BLaER1 treated with 17β-estradiol and CSF1 and Interleukin-3, amounts not matched to agents 10 nM and 100 nM (cell line): ENCODE results near the gene MIB1.

Experiments
- H3K27ac ChIP-seq, 11 experiments: shearing (Covaris generic); formaldehyde crosslinking; 2 replicates each; pipeline ENCODE4 v1.8.1; 2022
- H3K27me3 ChIP-seq, 11 experiments: shearing (Covaris generic); formaldehyde crosslinking; 2 replicates each; pipeline ENCODE4 v1.8.1; 2022
- H3K36me3 ChIP-seq, 11 experiments: shearing (Covaris generic); formaldehyde crosslinking; 2 replicates each; pipeline ENCODE4 v1.8.1; 2022
- H3K4me1 ChIP-seq, 10 experiments: shearing (Covaris generic); formaldehyde crosslinking; 2 replicates each; pipeline ENCODE4 v1.8.1; 2022
- H3K4me2 ChIP-seq, 11 experiments: shearing (Covaris generic); formaldehyde crosslinking; 2 replicates each; pipeline ENCODE4 v1.8.1; 2022
- H3K4me3 ChIP-seq, 10 experiments: shearing (Covaris generic); formaldehyde crosslinking; 2 replicates each; pipeline ENCODE4 v1.8.1; 2022
- H3K9ac ChIP-seq, 11 experiments: shearing (Covaris generic); formaldehyde crosslinking; 2 replicates each; pipeline ENCODE4 v1.8.1; 2022
- H3K9me3 ChIP-seq, 11 experiments: shearing (Covaris generic); formaldehyde crosslinking; replicated peaks in 1 of 11; 2 replicates each; pipeline ENCODE4 v1.8.1; 2022
- H4K20me1 ChIP-seq, 11 experiments: shearing (Covaris generic); formaldehyde crosslinking; 2 replicates each; pipeline ENCODE4 v1.8.1; 2022
- Cebpa-rat ChIP-seq, 11 experiments: shearing (Covaris generic); IDR thresholded peaks; 2 replicates each; pipeline ENCODE4 v1.8.1; 2022

The MIB1 gene

GRCh38 chr18:21740538-21741311 is at the start of gene MIB1:
Gene MIB1, plus strand, starts transcription at chr18:21740792. Its CDS starts 792 bp downstream, at chr18:21741584.
- Histone ChIP-seq H3K9ac (peak within 1 kb of the TSS; percentile 94 to 99 (median 97)), H3K4me1 (peaks cover 14 to 39% (median 26%) of the 10 kb centered on the region in 10 experiments), H3K27me3 (no peaks in the 10 kb centered on the region), H3K9me3 (peaks cover 17 to 27% (median 21%) of the 10 kb centered on the region in 11 experiments), H4K20me1 (peaks cover 17 to 44% (median 38%) of the 10 kb centered on the region in 11 experiments; a peak in 19 of 22 replicates), H3K4me3 (peak within 1 kb of the TSS; percentile 80 to 99 (median 91)), H3K27ac (peak within 1 kb of the TSS; percentile 89 to 99 (median 97)), H3K36me3 (peaks cover 0 to 8% (median 0%) of the 10 kb centered on the region in 11 experiments; a peak in 2 of 22 replicates), H3K4me2 (peak within 1 kb of the TSS; percentile 79 to 99 (median 92))
- peak in 9 of 11 experiments; percentile 62 to 91 (median 81); a peak in 17 of 22 replicates for TF ChIP-seq Cebpa-rat (IDR thresholded peaks at IDR 0.05)

GRCh38 chr18:21693322-21693721 is 47.3 kb upstream of the MIB1 start:
- Histone ChIP-seq H3K27me3 (no peaks in the 10 kb centered on the region), H3K27ac (no peak overlapping the region), H4K20me1 (no peaks in the 10 kb centered on the region; a peak in 1 of 22 replicates), H3K9ac (no peak overlapping the region), H3K4me2 (no peak overlapping the region), H3K9me3 (peaks cover 18 to 35% (median 32%) of the 10 kb centered on the region in 11 experiments), H3K4me3 (no peak overlapping the region), H3K36me3 (peaks cover 63 to 100% (median 95%) of the 10 kb centered on the region in 11 experiments), H3K4me1 (no peaks in the 10 kb centered on the region)
- TF ChIP-seq Cebpa-rat (IDR thresholded peaks at IDR 0.05), result no peak

- H3K9ac ChIP-seq, result no peak overlapping the region
- H3K4me3 ChIP-seq, result no peak overlapping the region
- no peak overlapping the region for H3K27ac ChIP-seq
- peaks cover 35 to 72% (median 65%) of the 10 kb centered on the region in 11 experiments for H3K36me3 ChIP-seq
- H3K4me2 ChIP-seq, result no peak overlapping the region
- no peaks in the 10 kb centered on the region for H3K27me3 ChIP-seq
- H4K20me1 ChIP-seq, result no peaks in the 10 kb centered on the region; a peak in 1 of 22 replicates
- no peak for TF ChIP-seq Cebpa-rat (IDR thresholded peaks at IDR 0.05)
- peaks cover 0 to 10% (median 5%) of the 10 kb centered on the region in 11 experiments; a peak in 8 of 22 replicates for H3K9me3 ChIP-seq
- H3K4me1 ChIP-seq, result peaks cover 13 to 38% (median 22%) of the 10 kb centered on the region in 10 experiments
These were observed 40.0 kb upstream of the MIB1 start for GRCh38 chr18:21700528-21701075.

- no peaks in the 10 kb centered on the region; a peak in 1 of 22 replicates for H4K20me1 ChIP-seq
- H3K36me3 ChIP-seq, result peaks cover 33 to 61% (median 56%) of the 10 kb centered on the region in 11 experiments
- H3K9me3 ChIP-seq, result peaks cover 4 to 17% (median 8%) of the 10 kb centered on the region in 11 experiments; a peak in 15 of 22 replicates
- H3K9ac ChIP-seq, result no peak overlapping the region
- peaks cover 13 to 39% (median 22%) of the 10 kb centered on the region in 10 experiments for H3K4me1 ChIP-seq
- no peak overlapping the region for H3K4me3 ChIP-seq
- no peak overlapping the region for H3K27ac ChIP-seq
- TF ChIP-seq Cebpa-rat (IDR thresholded peaks at IDR 0.05), result no peak
- H3K27me3 ChIP-seq, result no peaks in the 10 kb centered on the region
- H3K4me2 ChIP-seq, result peak overlapping the region in 3 of 11 experiments; percentile 80 to 87 (median 86); a peak in 3 of 22 replicates
These were observed 39.0 kb upstream of the MIB1 start for GRCh38 chr18:21701621-21702020.

- Histone ChIP-seq H3K4me3 (peak overlapping the region in 9 of 10 experiments; percentile 82 to 96 (median 88); a peak in 17 of 20 replicates), H3K4me1 (peaks cover 13 to 39% (median 22%) of the 10 kb centered on the region in 10 experiments), H3K9me3 (peaks cover 5 to 18% (median 9%) of the 10 kb centered on the region in 11 experiments; a peak in 15 of 22 replicates), H3K9ac (peak overlapping the region in 6 of 11 experiments; percentile 16 to 90 (median 89); a peak in 9 of 22 replicates), H3K27me3 (no peaks in the 10 kb centered on the region), H3K4me2 (peak overlapping the region; percentile 73 to 92 (median 87)), H3K27ac (peak overlapping the region in 2 of 11 experiments; percentile 75 to 86; a peak in 3 of 22 replicates), H3K36me3 (peaks cover 30 to 52% (median 47%) of the 10 kb centered on the region in 11 experiments), H4K20me1 (no peaks in the 10 kb centered on the region; a peak in 1 of 22 replicates)
- TF ChIP-seq Cebpa-rat (IDR thresholded peaks at IDR 0.05), result no peak
These were observed 38.0 kb upstream of the MIB1 start for GRCh38 chr18:21702602-21703001.

GRCh38 chr18:21703241-21703820 is 37.3 kb upstream of the MIB1 start:
- TF ChIP-seq Cebpa-rat (IDR thresholded peaks at IDR 0.05), result no peak

GRCh38 chr18:21704603-21705364 is 35.8 kb upstream of the MIB1 start, which contains the start of gene ABHD3:
Gene ABHD3, minus strand, starts transcription at chr18:21704774. Its CDS starts 109 bp downstream, at chr18:21704665.
- H4K20me1 ChIP-seq, result no peaks in the 10 kb centered on the region
- TF ChIP-seq Cebpa-rat (IDR thresholded peaks at IDR 0.05), result no peak
- peaks cover 0 to 20% (median 9%) of the 10 kb centered on the region in 11 experiments; a peak in 11 of 22 replicates for H3K9me3 ChIP-seq
- peak within 1 kb of the TSS; percentile 73 to 92 (median 87) for H3K4me2 ChIP-seq
- H3K4me1 ChIP-seq, result peaks cover 9 to 30% (median 20%) of the 10 kb centered on the region in 10 experiments
- H3K27me3 ChIP-seq, result no peaks in the 10 kb centered on the region
- peak within 1 kb of the TSS; percentile 82 to 96 (median 88) for H3K4me3 ChIP-seq
- peak within 1 kb of the TSS; percentile 75 to 91 (median 86) for H3K27ac ChIP-seq
- peak within 1 kb of the TSS; percentile 84 to 93 (median 89) for H3K9ac ChIP-seq
- peaks cover 12 to 30% (median 25%) of the 10 kb centered on the region in 11 experiments for H3K36me3 ChIP-seq

More at GRCh38 chr18:21703241-21703820, 37.3 kb upstream of the MIB1 start:
- Histone ChIP-seq H4K20me1 (no peaks in the 10 kb centered on the region; a peak in 1 of 22 replicates), H3K27ac (peak overlapping the region; percentile 75 to 91 (median 86)), H3K9ac (peak overlapping the region; percentile 84 to 93 (median 89)), H3K36me3 (peaks cover 25 to 44% (median 39%) of the 10 kb centered on the region in 11 experiments), H3K4me2 (peak overlapping the region; percentile 73 to 92 (median 87)), H3K4me1 (peaks cover 13 to 39% (median 22%) of the 10 kb centered on the region in 10 experiments), H3K27me3 (no peaks in the 10 kb centered on the region), H3K9me3 (peaks cover 5 to 19% (median 9%) of the 10 kb centered on the region in 11 experiments; a peak in 15 of 22 replicates), H3K4me3 (peak overlapping the region; percentile 82 to 96 (median 88))
